ENCODE measurements around the gene RIMOC1.
A peak's percentile ranks its signal among the peaks of the same experiment; 100 is the strongest.
"Not testable (repeated sequence)": the region's sequence is repeated elsewhere in the genome, so short reads cannot be mapped to it uniquely, and the experiment has no call there.

RIMOC1 gene

GRCh38 chr5:41891066-41891707 is 13.0 kb upstream of the RIMOC1 start:
- DNase-seq (ENCODE audit: low read depth) = no peak

- no peak for DNase-seq (ENCODE audit: low read depth)
Measured at GRCh38 chr5:41892031-41892430, 12.1 kb upstream of the RIMOC1 start.

GRCh38 chr5:41893074-41893851 is 10.9 kb upstream of the RIMOC1 start:
- no peak for DNase-seq (ENCODE audit: low read depth)

GRCh38 chr5:41896230-41896629 is 7.9 kb upstream of the RIMOC1 start:
- no peak for DNase-seq (ENCODE audit: low read depth)

GRCh38 chr5:41903382-41903891 is 707 bp upstream of the RIMOC1 start:
- DNase-seq (ENCODE audit: low read depth) = no peak

- no peak for DNase-seq (ENCODE audit: low read depth)
Measured at GRCh38 chr5:41906151-41906550, 2.0 kb downstream of the RIMOC1 start.

GRCh38 chr5:41908374-41909079 is 4.4 kb downstream of the RIMOC1 start:
- DNase-seq (ENCODE audit: low read depth) = peak; percentile 81

GRCh38 chr5:41918105-41918504 is 14.0 kb downstream of the RIMOC1 start:
- no peak for DNase-seq (ENCODE audit: low read depth)

- no peak for DNase-seq (ENCODE audit: low read depth)
Measured at GRCh38 chr5:41921166-41921565, 17.0 kb downstream of the RIMOC1 start.

GRCh38 chr5:41921874-41922273 is 17.7 kb downstream of the RIMOC1 start:
- peak; percentile 50 for DNase-seq (ENCODE audit: low read depth)

- no peak for DNase-seq (ENCODE audit: low read depth)
Measured at GRCh38 chr5:41924526-41924871, 20.4 kb downstream of the RIMOC1 start.

- DNase-seq (ENCODE audit: low read depth) = peak; percentile 83
Measured at GRCh38 chr5:41924872-41925554, 20.9 kb downstream of the RIMOC1 start, which contains the start of gene FBXO4. FBXO4 (plus strand) TSS chr5:41925281; CDS start chr5:41925310, 29 bp downstream.

GRCh38 chr5:41925555-41925951 is 21.4 kb downstream of the RIMOC1 start:
- DNase-seq (ENCODE audit: low read depth) = peak; percentile 62

- no peak for DNase-seq (ENCODE audit: low read depth)
Measured at GRCh38 chr5:41927604-41928003, 23.5 kb downstream of the RIMOC1 start.

- no peak for DNase-seq (ENCODE audit: low read depth)
Measured at GRCh38 chr5:41929035-41929434, 24.9 kb downstream of the RIMOC1 start.

GRCh38 chr5:41932770-41933169 is 28.6 kb downstream of the RIMOC1 start:
- no peak for DNase-seq (ENCODE audit: low read depth)

- DNase-seq (ENCODE audit: low read depth) = no peak
Measured at GRCh38 chr5:41935544-41935943, 31.4 kb downstream of the RIMOC1 start.

- peak; percentile 48 for DNase-seq (ENCODE audit: low read depth)
Measured at GRCh38 chr5:41940641-41941040, 36.5 kb downstream of the RIMOC1 start.

- DNase-seq (ENCODE audit: low read depth) = not testable (repeated sequence)
Measured at GRCh38 chr5:41945332-41945955, 41.3 kb downstream of the RIMOC1 start.

- DNase-seq (ENCODE audit: low read depth) = no peak
Measured at GRCh38 chr5:41951224-41951623, 47.1 kb downstream of the RIMOC1 start.
